RWPE1 (cell line): ENCODE measurements around the gene CCDC171.

Source experiments
- CTCF ChIA-PET: fragments of 350-600 bp; sonication (Branson Sonifier 250); formaldehyde crosslinking; extraction: SDS; loops from one replicate; lab custom pipeline; 2021; lab: Yijun Ruan, JAX
- POLR2A ChIA-PET: fragments of 400-600 bp; formaldehyde crosslinking; extraction: SDS; loops from one replicate; lab custom pipeline; 2020; ENCODE audit warnings: antibody characterized with exemption; ENCODE audit not compliant: low non-redundant PET; lab: Yijun Ruan, JAX
- DNase-seq: peaks from one replicate; pipeline ENCODE4 v3.0.0; 2012; ENCODE audit warnings: low spot score
- H3K27ac ChIP-seq: fragments of 450-650 bp; 2 replicates; pipeline ENCODE4 v1.5.1; 2017
- TF ChIP-seq, protein P1 (sequence below): fragments of 450-650 bp; conservative IDR thresholded peaks from 2 replicates; pipeline ENCODE4 v1.5.1; 2017; ENCODE audit warnings: low read depth, mild to moderate bottlenecking

Gene CCDC171

DNA sequence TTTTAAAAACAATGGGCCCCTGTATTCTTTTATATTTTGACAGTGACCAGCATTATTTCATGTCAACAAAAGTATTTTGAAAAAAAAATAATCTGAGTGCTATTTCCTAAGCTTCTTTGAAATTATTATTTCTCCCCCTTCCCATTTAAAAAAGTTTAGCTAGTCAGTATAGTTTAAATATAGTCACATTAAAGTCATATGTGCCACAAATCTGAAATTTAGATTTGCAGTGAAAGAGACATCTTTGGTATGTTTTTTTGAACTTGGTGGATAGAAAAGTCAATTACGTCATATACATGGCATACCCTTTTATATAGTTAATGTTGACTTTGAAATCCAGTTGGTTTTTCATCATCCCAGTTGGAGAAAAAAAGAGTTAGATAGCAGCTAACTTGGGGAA, 297.0 kb downstream of the CCDC171 start:
- H3K27ac ChIP-seq = no peak overlapping the region
- DNase-seq = no peak
- POLR2A ChIA-PET = no interaction called here
- TF ChIP-seq, protein P1, sequence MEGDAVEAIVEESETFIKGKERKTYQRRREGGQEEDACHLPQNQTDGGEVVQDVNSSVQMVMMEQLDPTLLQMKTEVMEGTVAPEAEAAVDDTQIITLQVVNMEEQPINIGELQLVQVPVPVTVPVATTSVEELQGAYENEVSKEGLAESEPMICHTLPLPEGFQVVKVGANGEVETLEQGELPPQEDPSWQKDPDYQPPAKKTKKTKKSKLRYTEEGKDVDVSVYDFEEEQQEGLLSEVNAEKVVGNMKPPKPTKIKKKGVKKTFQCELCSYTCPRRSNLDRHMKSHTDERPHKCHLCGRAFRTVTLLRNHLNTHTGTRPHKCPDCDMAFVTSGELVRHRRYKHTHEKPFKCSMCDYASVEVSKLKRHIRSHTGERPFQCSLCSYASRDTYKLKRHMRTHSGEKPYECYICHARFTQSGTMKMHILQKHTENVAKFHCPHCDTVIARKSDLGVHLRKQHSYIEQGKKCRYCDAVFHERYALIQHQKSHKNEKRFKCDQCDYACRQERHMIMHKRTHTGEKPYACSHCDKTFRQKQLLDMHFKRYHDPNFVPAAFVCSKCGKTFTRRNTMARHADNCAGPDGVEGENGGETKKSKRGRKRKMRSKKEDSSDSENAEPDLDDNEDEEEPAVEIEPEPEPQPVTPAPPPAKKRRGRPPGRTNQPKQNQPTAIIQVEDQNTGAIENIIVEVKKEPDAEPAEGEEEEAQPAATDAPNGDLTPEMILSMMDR = no peak
- CTCF ChIA-PET = interaction anchor here (0.7 kb wide), 1 partner anchor 1208 kb away, joined by 3 read pairs; no protein-coding TSS in a partner anchor

DNA sequence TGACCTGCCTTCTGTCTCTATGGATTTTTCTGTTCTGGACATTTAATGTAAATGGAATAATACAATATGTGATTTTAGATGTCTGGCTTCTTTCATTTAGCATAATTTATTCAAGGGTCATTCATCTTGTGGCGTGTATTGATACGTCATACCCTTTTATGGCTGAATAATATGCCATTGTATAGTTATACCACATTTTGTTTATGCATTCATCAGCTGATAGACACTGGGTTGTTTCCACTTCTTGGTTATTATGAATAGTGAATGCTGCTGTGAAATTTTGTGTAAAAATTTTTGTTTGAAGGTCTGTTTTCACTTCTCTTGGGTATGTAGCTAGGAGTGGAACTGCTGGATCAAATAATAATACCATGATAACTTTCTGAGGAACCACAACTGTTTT, 298.9 kb downstream of the CCDC171 start:
- POLR2A ChIA-PET = no interaction called here
- DNase-seq = no peak
- H3K27ac ChIP-seq = no peak overlapping the region
- CTCF ChIA-PET = no interaction called here
- TF ChIP-seq, protein P1 = no peak

DNA sequence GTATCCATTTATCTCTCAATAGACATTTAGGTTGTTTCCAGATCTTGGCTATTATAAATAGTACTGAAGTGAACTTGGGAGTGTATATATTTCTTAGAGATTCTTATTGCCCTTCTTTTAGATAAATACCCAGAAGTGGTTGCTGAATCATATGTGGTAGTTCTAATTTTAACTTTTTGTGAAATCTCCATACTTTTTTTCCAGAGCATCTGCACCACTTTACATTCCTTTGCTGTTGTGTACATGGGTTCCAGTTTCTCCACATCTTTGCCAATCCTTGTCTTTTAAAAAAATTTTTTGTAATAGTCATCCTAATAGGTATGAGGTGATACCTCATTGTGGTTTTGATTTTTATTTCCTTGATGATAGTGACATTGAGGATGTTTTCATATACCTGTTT, 303.7 kb downstream of the CCDC171 start:
- DNase-seq = no peak
- no peak overlapping the region for H3K27ac ChIP-seq
- ChIA-PET POLR2A (no interaction called here), CTCF (no interaction called here)
- TF ChIP-seq, protein P1 = no peak

DNA sequence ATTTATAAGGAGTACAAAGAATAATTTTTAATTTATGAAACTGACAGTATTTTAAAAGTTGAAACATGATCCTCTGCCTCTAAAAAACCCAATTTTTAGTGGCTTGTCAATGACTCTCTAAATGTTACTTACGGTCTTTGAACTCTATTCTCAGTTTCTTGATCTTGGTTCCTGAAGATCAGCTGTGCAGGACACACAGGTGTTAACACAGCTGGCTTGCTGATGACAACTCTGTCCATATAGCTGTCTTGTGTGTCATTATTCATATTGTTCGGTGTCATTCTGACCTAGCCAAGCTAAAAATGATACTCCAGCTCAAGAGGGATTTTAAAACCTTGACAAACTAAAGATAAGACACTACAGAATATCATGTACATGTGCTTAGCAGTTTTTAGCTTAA, 314.5 kb downstream of the CCDC171 start:
- POLR2A ChIA-PET = no interaction called here
- TF ChIP-seq, protein P1 = no peak
- CTCF ChIA-PET = no interaction called here
- no peak for DNase-seq
- H3K27ac ChIP-seq = no peak overlapping the region

DNA sequence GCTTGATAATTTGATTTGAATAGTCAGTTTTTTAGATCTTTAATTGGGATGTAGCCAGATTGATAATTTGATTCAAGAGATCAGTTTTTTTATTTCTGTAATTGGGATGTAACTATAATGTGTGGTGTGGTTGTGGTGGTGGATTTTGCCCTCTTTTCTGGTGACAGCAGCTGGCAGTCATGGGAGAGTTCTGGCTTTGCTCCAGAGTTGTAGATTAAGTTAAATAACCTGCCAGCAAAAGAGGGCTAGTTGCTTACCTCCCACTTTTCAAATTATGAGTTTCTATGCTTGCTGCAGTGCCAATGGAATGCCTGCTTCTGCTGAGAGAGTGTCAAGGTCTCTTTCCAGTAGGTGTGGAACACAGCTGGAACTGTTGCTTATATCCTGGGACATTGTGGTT, 315.1 kb downstream of the CCDC171 start:
- CTCF ChIA-PET = no interaction called here
- DNase-seq = no peak
- no peak overlapping the region for H3K27ac ChIP-seq
- TF ChIP-seq, protein P1 = no peak
- POLR2A ChIA-PET = no interaction called here

DNA sequence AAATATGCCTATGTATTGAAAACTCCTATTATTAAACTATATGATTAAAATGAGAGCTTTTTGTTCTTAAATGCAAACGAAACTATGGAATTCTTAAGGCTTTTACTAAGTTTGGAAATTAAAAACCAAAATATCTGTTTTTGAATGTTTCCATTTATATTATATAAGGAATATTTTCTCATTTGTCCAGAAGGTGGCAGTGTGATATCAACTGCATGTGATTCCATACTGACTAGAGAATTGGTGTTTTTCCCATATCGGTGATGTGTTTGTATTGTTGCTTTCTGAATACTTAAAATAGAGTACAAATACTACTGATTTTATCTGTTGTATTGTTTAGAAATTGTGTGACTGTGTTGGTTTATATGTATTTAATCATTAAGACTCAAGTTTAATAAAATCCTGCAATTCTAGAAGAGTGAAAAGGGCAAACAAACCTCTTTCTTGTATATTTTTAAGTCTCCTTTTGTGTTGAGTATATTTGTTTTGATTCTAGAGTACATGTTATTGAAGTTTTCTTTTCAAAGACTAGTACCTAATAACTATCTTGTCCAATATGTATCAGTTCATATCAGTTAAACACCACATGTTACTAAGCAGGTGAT, 320.8 kb downstream of the CCDC171 start:
- no peak overlapping the region for H3K27ac ChIP-seq
- TF ChIP-seq, protein P1 = peak; percentile 96
- peak; percentile 27 for DNase-seq
- ChIA-PET CTCF (interaction anchor here (0.6 to 1.1 kb wide), 5 partner anchors 16 to 554 kb away, joined by 3 read pairs; no protein-coding TSS in a partner anchor), POLR2A (no interaction called here)
